ENCODE measurements around the gene GPER1.
A peak's percentile ranks its signal among the peaks of the same experiment; 100 is the strongest.
"Not testable (repeated sequence)": the region's sequence is repeated elsewhere in the genome, so short reads cannot be mapped to it uniquely, and the experiment has no call there.

GPER1 gene

DNA sequence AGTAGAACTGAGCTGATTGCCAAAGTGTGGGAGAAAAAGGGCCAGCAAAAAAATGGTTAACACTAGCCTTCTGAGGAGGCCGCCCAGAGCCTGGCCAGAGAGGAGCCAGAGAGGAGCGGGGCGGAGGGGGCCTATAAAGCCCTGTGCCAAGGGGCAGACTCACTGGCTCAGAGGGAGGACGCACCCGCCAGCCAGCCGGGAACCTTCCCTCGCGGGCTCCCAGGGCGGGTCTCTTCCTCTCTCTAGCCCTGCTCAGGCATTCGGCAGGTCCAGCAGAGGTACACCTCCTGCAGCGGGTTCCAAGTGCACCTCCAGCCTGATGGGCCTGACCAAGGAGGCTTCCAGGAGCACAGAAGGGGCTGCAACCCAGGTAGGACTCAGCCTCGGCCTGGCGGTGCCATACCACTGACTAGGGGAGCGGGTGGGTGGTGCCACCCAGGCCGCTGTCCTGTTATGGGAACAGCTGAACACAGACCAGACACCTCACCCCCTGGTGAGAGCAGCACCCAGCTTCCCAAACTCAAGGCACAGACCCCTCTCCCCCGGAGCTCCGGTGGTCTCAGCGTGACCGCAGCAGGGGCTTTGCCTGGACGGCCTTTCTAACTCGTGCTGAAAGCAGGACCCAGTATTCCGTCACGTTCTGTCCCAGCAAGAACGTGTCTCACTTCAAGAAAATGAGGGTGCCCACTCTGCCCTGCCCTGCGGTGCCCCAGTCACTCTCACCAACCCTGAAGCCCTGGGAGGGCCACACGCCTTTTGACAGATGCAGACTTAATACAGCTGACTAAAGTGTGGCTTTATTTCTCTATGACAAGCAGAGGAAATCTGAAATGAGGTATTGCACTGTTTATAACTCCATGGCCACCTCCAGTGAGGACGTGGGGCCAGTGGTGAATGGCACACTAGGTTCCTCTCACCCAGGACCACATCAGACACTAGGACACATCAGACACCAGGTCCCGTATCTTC lies at the start of gene GPER1:
TSS of gene GPER1 (plus strand) at position 162 of the 969 bp plus-strand sequence. CDS start 3,616 bp downstream, outside the sequence.
- DNase-seq, result no peak

GRCh38 chr7:1040233-1040632 lies 47.7 kb upstream of the GPER1 start:
- DNase-seq, result not testable (repeated sequence)

GRCh38 chr7:1040790-1041189 lies 47.1 kb upstream of the GPER1 start:
- no peak for DNase-seq

- DNase-seq, result no peak
Measured at GRCh38 chr7:1041551-1042491, 46.1 kb upstream of the GPER1 start.

DNA sequence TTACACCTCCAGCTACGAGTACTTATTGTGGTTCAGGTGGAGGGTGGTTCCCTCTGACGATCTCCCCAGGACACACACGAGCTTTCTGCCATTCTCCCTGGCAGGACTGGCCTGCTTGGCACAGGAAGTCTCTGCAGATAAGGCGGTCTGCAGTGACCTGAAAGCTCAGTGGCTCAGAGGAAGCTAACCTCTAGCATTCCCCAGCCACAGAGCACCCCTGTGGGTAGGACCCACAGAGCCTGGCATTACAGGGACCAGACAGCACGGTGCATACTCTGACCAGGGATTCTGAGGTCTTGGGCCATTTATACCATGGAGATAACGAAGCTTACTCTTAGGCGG lies 45.5 kb upstream of the GPER1 start:
- DNase-seq, result no peak

GRCh38 chr7:1043552-1044188 lies 44.2 kb upstream of the GPER1 start:
- DNase-seq, result no peak

DNA sequence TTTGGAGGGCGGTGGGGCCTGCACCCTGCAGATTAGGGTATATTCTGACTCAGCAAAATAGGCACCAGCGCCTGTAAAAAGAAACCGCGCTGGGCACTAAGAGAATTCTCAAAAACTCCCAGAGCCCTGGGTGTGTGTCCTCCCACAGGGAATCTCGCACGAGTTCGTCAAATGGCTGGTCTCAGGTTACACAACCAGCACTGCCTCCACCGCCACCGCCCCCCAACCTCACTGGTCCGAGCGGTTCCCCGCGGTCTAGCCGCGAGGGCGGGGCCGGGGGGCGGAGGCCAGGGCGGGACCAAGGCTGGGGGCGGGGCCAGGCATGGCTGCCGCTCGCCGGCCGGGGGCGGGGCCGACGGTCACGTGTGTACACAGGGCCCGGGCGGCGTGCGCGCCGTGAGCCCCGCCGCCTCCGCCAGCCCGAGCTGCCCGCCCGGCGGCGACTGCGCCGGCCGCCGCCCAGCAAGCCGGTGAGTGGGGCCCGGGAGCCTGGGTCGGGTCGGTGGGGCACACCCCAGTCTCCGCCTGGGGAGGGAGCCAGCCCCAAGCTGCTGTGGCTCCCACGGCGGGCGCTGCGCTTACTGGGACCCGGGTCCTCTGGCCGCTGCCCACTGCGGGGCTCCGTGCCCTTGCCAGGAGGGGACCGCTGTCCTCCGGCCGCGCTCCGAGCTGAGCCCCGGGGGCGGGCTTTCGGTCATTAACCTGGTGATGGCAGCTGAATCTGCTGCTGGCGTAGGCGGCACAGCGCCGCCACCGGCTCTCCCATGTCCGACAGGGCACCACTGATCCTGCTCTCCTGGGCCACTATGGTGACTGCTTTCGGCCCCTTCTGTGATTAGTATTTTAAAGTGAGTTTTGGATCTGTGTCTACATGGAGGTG lies 43.5 kb upstream of the GPER1 start, which contains the start of gene GPR146:
TSS of gene GPR146 (plus strand) at position 358 of the 880 bp plus-strand sequence. CDS start 12,970 bp downstream, outside the sequence.
- peak; percentile 86 for DNase-seq

DNA sequence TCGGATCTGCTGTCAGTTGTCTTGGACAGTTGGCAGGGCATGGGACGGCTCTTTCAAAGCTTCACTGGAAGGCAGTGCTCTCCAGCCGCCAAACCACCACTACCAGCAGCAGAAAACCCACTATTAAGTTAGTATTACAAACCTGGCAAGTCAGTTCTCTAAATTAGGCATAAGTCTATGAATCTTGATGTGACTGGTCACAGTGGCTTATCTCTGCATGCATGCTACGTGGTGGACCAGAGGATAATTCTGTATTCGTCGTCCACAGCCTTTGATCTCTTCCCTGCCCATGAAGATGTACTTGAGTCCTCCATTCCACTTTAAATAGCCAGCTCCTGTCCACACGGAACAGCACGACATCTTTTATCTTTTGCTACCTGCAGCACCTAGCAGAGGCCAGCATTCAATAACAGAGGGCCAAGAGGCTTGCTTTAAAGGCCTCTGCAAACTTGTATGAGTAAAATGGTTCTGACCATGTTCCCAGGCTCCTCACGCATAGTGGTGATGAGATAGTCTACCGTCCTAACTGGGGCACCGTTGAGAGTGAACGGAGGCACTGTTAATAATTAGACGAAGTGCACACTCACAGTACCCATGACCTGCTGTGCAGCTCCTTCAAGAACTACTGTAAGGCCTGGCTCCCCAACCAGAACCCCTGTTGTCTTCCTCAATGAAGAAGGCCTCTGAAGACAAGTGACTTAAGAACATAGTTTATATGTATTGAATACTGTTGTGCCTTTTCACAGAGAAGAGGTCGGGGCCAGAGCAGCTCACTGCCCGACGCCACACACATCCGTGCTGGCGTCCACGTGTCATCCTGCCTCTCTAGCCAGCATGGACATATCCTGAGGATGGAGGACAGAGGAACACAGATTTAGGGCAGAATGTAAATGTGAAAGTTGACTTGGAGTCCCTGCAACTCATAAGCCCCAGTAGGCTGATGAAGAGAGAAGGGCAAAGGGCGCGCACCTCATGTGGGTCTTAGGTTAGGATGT lies 42.5 kb upstream of the GPER1 start:
- no peak for DNase-seq

DNA sequence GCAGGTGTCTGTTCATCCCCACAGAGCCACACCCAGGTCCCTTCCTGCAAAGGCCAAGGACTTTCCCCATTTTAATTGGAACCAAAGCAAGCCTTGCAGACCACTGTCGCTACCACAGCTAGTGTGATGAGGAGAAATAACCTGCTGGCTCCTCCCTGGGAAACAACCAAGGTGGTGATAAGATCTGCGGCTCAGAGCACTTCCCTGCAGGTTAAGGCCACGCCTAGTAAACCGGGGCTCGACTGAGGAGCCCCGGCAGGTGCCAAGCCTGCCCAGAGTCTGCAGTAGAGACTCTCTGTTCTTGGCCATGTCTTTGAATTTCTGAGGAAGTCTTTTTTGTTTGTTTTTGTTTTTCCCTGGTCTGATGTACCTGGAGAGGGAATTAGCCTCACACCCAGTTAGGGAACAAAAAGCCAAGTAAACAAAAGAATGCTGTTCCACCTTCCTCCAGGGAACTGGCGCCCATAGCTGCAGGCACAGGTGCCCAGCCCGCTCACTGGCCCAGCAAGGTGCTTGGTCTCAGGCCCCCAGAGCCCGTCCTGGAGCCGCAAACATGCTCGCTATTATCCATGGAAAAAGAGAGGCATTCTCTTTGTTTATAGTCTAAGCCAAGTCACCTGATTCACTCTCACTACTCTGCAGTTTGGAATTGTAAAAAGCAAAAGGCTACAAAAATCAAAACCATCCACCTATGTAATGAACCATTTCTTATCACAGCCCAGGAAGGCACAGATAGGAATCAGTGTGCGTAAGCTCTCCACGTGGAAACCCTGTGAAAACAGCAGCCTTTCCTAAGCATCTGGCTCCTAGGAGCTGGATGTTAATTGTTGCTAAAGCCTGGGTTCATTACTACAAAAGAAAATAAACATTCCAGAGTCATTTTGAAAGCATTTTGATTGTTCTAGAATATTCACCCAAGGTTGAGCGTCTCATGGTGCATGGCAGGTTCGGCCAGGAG lies 40.9 kb upstream of the GPER1 start:
- no peak for DNase-seq

- DNase-seq, result no peak
Measured at GRCh38 chr7:1049006-1049741, 38.7 kb upstream of the GPER1 start.

DNA sequence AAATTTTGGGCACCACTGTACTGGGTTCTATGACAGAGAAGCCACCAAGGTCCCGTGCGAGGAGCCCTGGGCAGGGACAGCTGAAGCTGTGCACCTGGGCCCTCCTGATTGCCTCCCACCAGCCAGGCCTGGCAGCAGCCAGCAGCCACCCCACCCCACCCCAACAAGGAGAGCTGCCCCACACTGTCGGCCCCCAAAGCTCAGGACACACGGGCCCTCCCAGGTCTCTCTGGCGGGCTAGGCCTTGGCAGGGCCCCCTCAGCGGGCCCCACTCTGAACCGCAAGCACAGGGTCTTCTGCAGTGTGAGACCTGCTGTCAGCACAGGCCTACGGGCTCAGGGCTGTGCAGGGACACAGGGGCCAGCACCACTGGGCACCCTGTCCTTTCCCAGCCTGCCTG lies 38.1 kb upstream of the GPER1 start:
- DNase-seq, result no peak

GRCh38 chr7:1050254-1050906 lies 37.5 kb upstream of the GPER1 start:
- no peak for DNase-seq

DNA sequence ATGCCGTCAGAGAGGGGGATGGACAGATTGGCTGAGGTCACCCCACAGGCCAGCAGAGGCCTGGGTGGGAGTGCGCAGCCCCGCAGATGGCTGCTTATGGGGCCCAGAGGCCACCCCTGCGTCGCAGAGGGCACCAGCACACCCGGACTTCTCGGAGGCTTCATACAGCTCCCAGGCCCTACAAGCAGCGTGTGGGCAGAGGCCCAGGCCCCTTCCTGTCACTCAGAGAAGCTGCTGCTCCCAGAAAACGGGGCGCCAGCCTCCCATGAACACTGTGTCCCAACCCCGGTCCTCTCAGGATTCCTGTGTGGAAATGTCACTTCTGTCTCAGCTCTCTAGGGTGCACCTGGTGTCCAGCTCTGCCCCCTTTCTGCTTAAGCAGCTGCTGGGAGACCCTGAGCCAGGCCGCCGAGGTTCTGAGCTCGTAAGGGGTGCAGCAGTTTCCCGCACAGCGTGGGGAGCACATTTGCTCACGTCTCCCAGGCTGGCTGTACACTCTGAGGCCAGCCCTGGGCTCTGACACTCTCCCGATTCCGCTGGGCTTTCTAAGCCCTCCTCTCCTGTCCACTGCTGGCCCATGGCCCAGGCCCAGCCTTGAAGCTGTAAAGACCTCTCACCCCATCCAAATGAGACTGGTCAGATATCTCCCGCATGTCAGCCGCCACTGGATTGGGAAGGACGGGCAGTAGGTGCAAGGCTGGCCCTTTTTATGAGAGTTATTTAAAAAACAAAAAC lies 36.8 kb upstream of the GPER1 start:
- DNase-seq, result no peak

DNA sequence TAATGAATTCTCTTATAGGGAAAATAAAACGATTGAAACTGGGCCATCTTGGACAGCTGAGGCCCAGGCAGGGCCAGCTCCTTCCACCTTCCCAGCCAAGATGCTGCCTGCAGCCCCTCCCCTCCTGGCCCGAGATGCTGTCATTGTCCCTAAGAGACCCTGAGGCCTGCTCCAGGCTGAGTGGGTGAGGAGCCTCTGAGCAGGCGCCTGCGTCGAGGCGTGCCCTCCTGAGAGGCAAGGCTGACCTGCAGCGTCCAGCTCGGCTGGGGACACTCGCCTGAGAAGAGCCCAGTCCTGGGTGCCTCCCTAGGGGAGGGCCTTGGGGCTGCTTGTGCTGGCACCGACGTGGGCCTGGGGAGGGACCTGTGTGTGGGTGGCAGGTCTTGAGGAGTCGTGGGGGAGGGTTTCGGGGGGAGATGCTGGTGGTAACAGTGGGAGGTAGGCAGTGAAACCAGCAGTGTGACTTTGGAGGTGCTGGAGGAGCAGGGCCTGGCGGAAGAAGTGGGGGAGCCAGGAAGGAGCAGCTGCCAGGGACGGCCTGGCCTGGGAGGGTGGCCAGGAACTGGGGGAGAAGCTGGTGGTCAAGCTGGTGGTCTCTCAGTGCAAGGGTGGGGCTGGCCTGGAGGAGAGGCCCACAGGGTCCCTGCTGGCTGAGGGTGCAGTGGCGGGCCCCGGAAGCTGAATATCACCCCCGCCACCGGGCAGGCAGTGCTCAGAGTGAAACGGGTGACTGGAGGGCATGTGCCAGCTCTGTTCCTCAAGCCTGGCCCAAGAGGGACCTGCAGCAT lies 35.7 kb upstream of the GPER1 start:
- DNase-seq, result no peak

DNA sequence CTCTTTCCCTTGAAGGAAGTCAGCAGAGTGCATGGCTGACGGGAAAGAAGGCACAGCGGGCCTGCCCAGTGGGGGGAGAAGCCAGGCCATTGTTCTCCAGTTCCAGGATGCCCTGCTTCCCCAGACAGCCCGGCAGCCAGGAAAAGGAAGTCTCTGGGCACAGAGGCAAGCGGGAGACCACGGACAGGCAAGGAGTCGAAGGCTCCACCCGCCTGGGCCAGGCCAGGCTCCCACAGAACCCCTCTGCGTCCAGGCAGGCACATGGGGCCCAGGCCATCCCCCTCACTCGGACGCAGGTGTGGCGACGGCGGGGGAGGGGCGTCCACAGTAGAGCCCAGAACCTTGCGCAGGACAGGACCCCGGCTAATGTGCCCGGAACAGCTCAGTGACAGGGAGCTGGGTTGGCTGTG lies 34.9 kb upstream of the GPER1 start:
- no peak for DNase-seq

DNA sequence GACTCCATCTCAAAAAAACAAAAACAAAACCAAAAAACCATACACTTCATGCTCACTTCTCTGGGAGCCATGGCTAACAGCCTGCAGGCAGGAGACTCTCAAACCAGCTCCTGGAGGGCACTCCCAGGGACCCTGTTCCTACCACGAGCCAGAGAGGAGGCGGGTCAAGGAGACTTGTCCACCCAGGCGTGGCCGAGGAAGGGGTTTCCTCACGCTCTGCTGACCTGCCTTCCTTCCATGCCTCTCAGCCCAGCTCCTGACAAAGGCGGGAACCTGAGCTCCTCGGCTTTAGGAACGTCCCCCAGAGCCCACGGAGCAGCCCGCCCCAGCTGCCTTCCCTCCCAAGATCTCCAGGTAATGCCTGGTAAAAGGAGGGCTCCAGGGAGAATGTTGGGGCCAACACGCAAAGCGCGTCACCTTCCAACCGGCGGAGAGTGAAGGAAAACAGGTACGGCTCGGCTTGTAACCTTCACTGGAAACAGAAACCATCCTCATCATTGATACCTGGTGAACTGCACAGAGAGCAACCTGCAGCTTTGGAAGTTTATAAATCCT lies 34.0 kb upstream of the GPER1 start:
- DNase-seq, result no peak
